Gastroesophageal sphincter (tissue), 3 donors: Measurements from ENCODE around the gene C10orf62.

Experiments used
- CTCF ChIP-seq, 4 experiments: fragments of 200-600 bp in 2 of 4; fragments of 450-650 bp in 2 of 4; sonication (generic) in 1 of 4; IDR thresholded peaks; one replicate each; pipeline ENCODE4 v1.5.1; 2017 to 2019; ENCODE audit warnings: antibody characterized with exemption in 4 of 4, mild to moderate bottlenecking in 2 of 4, moderate library complexity in 2 of 4
- EP300 ChIP-seq: sonication (generic); formaldehyde crosslinking; IDR thresholded peaks from one replicate; pipeline ENCODE4 v1.6.1; 2017; ENCODE audit warnings: antibody characterized with exemption, mild to moderate bottlenecking
- POLR2A ChIP-seq, 2 donors: fragments of 450-650 bp; IDR thresholded peaks; one replicate each; pipeline ENCODE4 v1.6.1; 2017; ENCODE audit warnings: antibody characterized with exemption in 2 of 2, mild to moderate bottlenecking in 2 of 2, moderate library complexity in 1 of 2

DNA sequence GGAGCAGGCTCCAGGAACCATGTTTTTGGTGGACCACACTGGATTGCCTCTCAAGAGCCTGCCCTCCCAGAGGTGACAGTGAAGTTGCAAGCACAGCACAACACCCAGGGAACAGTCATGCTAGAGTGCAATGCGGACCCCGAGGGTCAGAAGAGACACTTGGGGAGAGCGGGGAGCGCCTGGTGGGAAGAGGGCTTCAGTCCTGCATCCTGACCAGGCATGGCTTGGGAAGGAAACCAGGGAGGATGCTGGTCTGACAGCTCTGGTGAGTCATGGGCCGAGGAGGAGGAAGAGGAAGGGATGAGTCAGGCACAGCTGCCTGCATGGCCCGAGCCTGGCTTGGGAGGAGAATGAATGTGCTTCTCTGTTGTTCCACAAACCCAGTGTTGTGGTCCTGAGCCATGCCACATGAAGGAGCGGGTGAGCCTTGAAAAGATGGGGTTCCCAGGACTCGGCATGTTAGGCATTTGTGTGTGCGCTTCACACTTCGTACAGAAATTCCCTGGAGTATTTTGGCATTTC, 46.4 kb upstream of the C10orf62 start:
- TF ChIP-seq CTCF (IDR thresholded peaks at IDR 0.05): no peak
- no peak for TF ChIP-seq EP300
- TF ChIP-seq POLR2A (IDR thresholded peaks at IDR 0.05): no peak
